ENCODE measurements around the gene ERGIC3.

Gene ERGIC3

GRCh38 chr20:35497320-35497719 lies 44.6 kb upstream of the ERGIC3 start:
- peaks cover 8% of the 10 kb centered on the region for H3K4me1 ChIP-seq (ENCODE audit: insufficient read depth, low read length, severe bottlenecking)
- no peaks in the 10 kb centered on the region for H3K79me2 ChIP-seq (ENCODE audit: insufficient read depth, low read length)
- no peaks in the 10 kb centered on the region for H3K9me2 ChIP-seq (ENCODE audit: low read depth, low read length)
- H4K20me1 ChIP-seq (ENCODE audit: insufficient read depth, low read length) = no peaks in the 10 kb centered on the region
- H3K4me2 ChIP-seq (ENCODE audit: low read length) = no peak overlapping the region
- no peak overlapping the region for H3K4me3 ChIP-seq (ENCODE audit: low read depth, low read length, poor library complexity, severe bottlenecking)
- H3K27ac ChIP-seq (ENCODE audit: low read depth, low read length, poor library complexity, severe bottlenecking) = no peak overlapping the region
- no peak overlapping the region for H3K9ac ChIP-seq (ENCODE audit: low read length)
- peaks cover 90% of the 10 kb centered on the region for H3K36me3 ChIP-seq (ENCODE audit: insufficient read depth, low read length)
- no peaks in the 10 kb centered on the region for H3K27me3 ChIP-seq (ENCODE audit: insufficient read depth, low read length)
- no peaks in the 10 kb centered on the region for H3F3A ChIP-seq (ENCODE audit: insufficient read depth, low read length)
- no peak for TF ChIP-seq EZH2 (IDR thresholded peaks at IDR 0.05; ENCODE audit: borderline replicate concordance, low read length)
- TF ChIP-seq CTCF (IDR thresholded peaks at IDR 0.05; ENCODE audit: low read length) = no peak
- no peaks in the 10 kb centered on the region for H3K9me3 ChIP-seq (ENCODE audit: low read length)
- H2AFZ ChIP-seq (ENCODE audit: low read length) = no peak overlapping the region

DNA sequence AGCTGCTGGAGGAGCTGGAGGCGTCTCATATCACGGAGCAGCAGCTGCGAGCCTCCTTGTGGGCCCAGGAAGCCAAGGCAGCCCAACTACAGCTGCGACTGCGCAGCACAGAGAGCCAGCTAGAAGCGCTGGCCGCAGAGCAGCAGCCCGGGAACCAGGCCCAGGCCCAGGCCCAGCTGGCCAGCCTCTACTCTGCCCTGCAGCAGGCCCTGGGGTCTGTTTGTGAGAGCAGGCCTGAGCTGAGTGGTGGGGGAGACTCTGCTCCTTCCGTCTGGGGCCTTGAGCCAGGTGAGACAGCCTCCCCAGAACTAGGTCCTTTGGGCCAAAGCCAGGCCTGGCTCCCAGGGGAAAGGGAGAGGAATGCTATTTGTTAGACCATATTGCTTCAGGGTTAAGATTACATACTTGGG lies 44.1 kb upstream of the ERGIC3 start:
- Histone ChIP-seq H3K9ac (ENCODE audit: low read length) (no peak overlapping the region), H4K20me1 (ENCODE audit: insufficient read depth, low read length) (no peaks in the 10 kb centered on the region), H3F3A (ENCODE audit: insufficient read depth, low read length) (no peaks in the 10 kb centered on the region), H3K27me3 (ENCODE audit: insufficient read depth, low read length) (no peaks in the 10 kb centered on the region), H3K4me2 (ENCODE audit: low read length) (no peak overlapping the region), H3K36me3 (ENCODE audit: insufficient read depth, low read length) (peaks cover 94% of the 10 kb centered on the region), H3K9me2 (ENCODE audit: low read depth, low read length) (no peaks in the 10 kb centered on the region), H3K27ac (ENCODE audit: low read depth, low read length, poor library complexity, severe bottlenecking) (no peak overlapping the region), H3K79me2 (ENCODE audit: insufficient read depth, low read length) (no peaks in the 10 kb centered on the region), H2AFZ (ENCODE audit: low read length) (no peak overlapping the region), H3K4me1 (ENCODE audit: insufficient read depth, low read length, severe bottlenecking) (peaks cover 13% of the 10 kb centered on the region), H3K4me3 (ENCODE audit: low read depth, low read length, poor library complexity, severe bottlenecking) (no peak overlapping the region), H3K9me3 (ENCODE audit: low read length) (no peaks in the 10 kb centered on the region)
- TF ChIP-seq EZH2 (IDR thresholded peaks at IDR 0.05; ENCODE audit: borderline replicate concordance, low read length) = no peak
- TF ChIP-seq CTCF (IDR thresholded peaks at IDR 0.05; ENCODE audit: low read length) = no peak

DNA sequence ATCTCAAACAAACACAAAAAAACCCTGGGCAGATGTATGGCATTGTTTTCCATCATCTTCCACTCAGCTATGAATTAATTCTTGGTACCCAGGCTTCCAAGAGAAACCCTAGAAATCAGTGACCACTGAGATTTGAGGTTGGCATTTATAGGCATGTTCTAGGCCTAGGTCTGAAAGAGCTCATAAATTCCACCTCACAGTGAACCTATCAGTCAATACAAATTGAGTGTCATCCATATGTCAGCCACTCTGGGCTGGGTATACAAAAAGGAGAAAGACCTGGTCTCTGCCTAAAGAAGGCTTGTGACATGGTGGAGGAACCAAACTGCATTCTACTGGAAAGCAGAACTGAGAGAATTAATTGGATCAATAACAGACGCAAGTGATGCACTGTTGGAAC lies 42.6 kb upstream of the ERGIC3 start:
- no peak overlapping the region for H3K27ac ChIP-seq (ENCODE audit: low read depth, low read length, poor library complexity, severe bottlenecking)
- H4K20me1 ChIP-seq (ENCODE audit: insufficient read depth, low read length) = no peaks in the 10 kb centered on the region
- no peak for TF ChIP-seq CTCF (IDR thresholded peaks at IDR 0.05; ENCODE audit: low read length)
- no peak overlapping the region for H3K4me2 ChIP-seq (ENCODE audit: low read length)
- no peaks in the 10 kb centered on the region for H3K79me2 ChIP-seq (ENCODE audit: insufficient read depth, low read length)
- H3K36me3 ChIP-seq (ENCODE audit: insufficient read depth, low read length) = peaks cover 96% of the 10 kb centered on the region
- no peaks in the 10 kb centered on the region for H3K9me3 ChIP-seq (ENCODE audit: low read length)
- no peak overlapping the region for H3K4me3 ChIP-seq (ENCODE audit: low read depth, low read length, poor library complexity, severe bottlenecking)
- H2AFZ ChIP-seq (ENCODE audit: low read length) = no peak overlapping the region
- H3K4me1 ChIP-seq (ENCODE audit: insufficient read depth, low read length, severe bottlenecking) = peaks cover 14% of the 10 kb centered on the region
- no peaks in the 10 kb centered on the region for H3K27me3 ChIP-seq (ENCODE audit: insufficient read depth, low read length)
- H3F3A ChIP-seq (ENCODE audit: insufficient read depth, low read length) = no peaks in the 10 kb centered on the region
- H3K9ac ChIP-seq (ENCODE audit: low read length) = no peak overlapping the region
- no peaks in the 10 kb centered on the region for H3K9me2 ChIP-seq (ENCODE audit: low read depth, low read length)
